ENCODE data around the gene MRPL53. TPM values are rescaled to one million over a fixed set of nuclear protein-coding genes. Genes with fewer than 3 reads are reported as not detected.

The MRPL53 gene
- total and polyA plus RNA-seq, 9 of the 15 experiments (the other 6 are each of a cell fraction or from before 2014, with no cell fraction given) = 11.5 to 87.9 (median 41.1) TPM

GRCh38 chr2:74507145-74507925 lies 34.9 kb upstream of the MRPL53 start, which contains the start of gene PCGF1 (continued):
- no peak for TF ChIP-seq GTF2A2 (tag; IDR thresholded peaks at IDR 0.05)
- TF ChIP-seq FUS (optimal IDR thresholded peaks at IDR 0.05; ENCODE audit: low read depth, low read length) = no peak
- TF ChIP-seq, protein P1, sequence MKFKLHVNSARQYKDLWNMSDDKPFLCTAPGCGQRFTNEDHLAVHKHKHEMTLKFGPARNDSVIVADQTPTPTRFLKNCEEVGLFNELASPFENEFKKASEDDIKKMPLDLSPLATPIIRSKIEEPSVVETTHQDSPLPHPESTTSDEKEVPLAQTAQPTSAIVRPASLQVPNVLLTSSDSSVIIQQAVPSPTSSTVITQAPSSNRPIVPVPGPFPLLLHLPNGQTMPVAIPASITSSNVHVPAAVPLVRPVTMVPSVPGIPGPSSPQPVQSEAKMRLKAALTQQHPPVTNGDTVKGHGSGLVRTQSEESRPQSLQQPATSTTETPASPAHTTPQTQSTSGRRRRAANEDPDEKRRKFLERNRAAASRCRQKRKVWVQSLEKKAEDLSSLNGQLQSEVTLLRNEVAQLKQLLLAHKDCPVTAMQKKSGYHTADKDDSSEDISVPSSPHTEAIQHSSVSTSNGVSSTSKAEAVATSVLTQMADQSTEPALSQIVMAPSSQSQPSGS (CRISPR knock-in tag; IDR thresholded peaks at IDR 0.05) = no peak
- peak; percentile 4 for TF ChIP-seq TCF3 (CRISPR knock-in tag; IDR thresholded peaks at IDR 0.05)
- TF ChIP-seq ETV5 (CRISPR knock-in tag; IDR thresholded peaks at IDR 0.05; ENCODE audit: low read depth) = peak; percentile 67
- TF ChIP-seq GATAD2B (IDR thresholded peaks at IDR 0.05; ENCODE audit: borderline replicate concordance) = 0 out of 2 replicates have a peak, but pooled peaks have one; percentile 32
- no peak for TF ChIP-seq DIDO1 (tag; IDR thresholded peaks at IDR 0.05; ENCODE audit: low read depth)
- TF ChIP-seq MLLT1 (IDR thresholded peaks at IDR 0.05) = peak in 1 of 2 experiments; percentile 14; a peak in 1 of 4 replicates
- no peak for TF ChIP-seq HMG20B (CRISPR knock-in tag; IDR thresholded peaks at IDR 0.05)
- TF ChIP-seq CCNT2 (IDR thresholded peaks at IDR 0.05; ENCODE audit: borderline replicate concordance, extremely low read depth, insufficient read length, low read depth, low read length) = peak; percentile 60
- peak; percentile 67 for TF ChIP-seq CREM (IDR thresholded peaks at IDR 0.05; ENCODE audit: low read depth)
- no peak for TF ChIP-seq MAFF (IDR thresholded peaks at IDR 0.05; ENCODE audit: low read length)
- TF ChIP-seq KAT2B (IDR thresholded peaks at IDR 0.05; ENCODE audit: low read depth, low read length) = no peak
- TF ChIP-seq RFX1 (IDR thresholded peaks at IDR 0.05) = peak; percentile 98
- TF ChIP-seq MAZ (CRISPR knock-in tag; conservative IDR thresholded peaks at IDR 0.05 in 1 of 2, IDR thresholded peaks at IDR 0.05 in 1 of 2) = peak; percentile 57 to 75
- TF ChIP-seq, protein P2, sequence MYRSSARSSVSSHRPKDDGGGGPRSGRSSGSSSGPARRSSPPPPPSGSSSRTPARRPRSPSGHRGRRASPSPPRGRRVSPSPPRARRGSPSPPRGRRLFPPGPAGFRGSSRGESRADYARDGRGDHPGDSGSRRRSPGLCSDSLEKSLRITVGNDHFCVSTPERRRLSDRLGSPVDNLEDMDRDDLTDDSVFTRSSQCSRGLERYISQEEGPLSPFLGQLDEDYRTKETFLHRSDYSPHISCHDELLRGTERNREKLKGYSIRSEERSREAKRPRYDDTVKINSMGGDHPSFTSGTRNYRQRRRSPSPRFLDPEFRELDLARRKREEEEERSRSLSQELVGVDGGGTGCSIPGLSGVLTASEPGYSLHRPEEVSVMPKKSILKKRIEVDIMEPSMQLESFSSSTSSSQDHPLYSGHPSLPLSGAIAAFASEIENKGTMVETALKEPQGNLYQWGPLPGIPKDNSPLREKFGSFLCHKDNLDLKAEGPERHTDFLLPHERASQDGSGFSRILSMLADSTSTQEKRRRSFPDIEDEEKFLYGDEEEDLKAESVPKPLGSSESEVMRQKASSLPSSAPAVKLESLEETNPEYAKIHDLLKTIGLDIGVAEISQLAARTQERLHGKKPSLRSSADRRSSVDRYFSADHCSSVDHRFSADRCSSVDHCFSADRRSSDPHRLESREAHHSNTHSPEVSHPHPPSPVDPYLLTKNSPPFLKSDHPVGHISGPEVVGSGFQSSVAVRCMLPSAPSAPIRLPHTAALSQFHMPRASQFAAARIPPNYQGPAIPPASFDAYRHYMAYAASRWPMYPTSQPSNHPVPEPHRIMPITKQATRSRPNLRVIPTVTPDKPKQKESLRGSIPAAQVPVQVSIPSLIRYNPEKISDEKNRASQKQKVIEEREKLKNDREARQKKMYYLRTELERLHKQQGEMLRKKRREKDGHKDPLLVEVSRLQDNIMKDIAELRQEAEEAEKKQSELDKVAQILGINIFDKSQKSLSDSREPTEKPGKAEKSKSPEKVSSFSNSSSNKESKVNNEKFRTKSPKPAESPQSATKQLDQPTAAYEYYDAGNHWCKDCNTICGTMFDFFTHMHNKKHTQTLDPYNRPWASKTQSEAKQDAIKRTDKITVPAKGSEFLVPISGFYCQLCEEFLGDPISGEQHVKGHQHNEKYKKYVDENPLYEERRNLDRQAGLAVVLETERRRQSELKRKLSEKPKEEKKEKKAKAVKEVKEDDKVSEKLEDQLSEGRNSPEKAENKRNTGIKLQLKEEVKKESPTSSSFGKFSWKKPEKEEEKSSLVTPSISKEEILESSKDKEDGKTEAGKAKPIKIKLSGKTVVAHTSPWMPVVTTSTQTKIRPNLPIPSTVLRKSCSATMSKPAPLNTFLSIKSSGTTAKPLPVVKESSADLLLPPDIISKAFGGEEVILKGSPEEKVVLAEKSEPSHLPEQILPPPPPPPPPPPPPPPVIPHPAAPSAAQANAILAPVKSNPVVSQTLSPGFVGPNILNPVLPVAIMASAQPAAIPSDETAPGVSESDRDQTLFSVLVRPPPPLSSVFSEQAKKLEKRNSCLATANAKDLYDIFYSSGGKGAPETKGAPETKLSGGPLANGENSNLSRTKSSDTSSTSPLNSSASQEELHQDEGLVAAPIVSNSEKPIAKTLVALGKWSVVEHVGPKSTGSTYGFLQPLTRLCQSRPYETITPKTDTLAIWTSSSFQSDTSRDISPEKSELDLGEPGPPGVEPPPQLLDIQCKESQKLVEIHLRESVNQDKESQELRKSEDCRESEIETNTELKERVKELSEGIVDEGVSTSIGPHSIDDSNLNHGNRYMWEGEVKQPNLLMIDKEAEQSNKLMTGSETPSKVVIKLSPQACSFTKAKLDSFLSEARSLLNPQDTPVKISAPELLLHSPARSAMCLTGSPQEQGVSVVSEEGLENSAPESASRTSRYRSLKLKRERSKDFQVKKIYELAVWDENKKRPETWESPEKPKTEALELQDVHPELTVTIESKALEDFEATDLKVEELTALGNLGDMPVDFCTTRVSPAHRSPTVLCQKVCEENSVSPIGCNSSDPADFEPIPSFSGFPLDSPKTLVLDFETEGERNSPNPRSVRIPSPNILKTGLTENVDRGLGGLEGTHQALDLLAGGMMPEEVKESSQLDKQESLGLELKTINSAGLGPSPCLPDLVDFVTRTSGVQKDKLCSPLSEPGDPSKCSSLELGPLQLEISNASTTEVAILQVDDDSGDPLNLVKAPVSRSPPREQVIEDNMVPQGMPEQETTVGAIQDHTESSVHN (IDR thresholded peaks at IDR 0.05; ENCODE audit: borderline replicate concordance in 1 of 2, low read depth in 1 of 2) = no peak
